Measurements from ENCODE around the gene KRTAP2-4. TPM values are rescaled to one million over a fixed set of nuclear protein-coding genes. Genes with fewer than 3 reads are reported as not detected.
A peak's percentile ranks its signal among the peaks of the same experiment; 100 is the strongest.
"Not testable (repeated sequence)": the region's sequence is repeated elsewhere in the genome, so short reads cannot be mapped to it uniquely, and the experiment has no call there.

Gene KRTAP2-4
- polyA plus RNA-seq, 1 donor (not counting 4 experiments of a cell fraction or from before 2014, with no cell fraction given) = not detected

- no peaks in the 10 kb centered on the region for H4K20me1 ChIP-seq (ENCODE audit: control insufficient read depth, extremely low read depth, insufficient read depth, low read length)
- H3K9me3 ChIP-seq (ENCODE audit: control insufficient read depth, low read depth, low read length) = no peaks in the 10 kb centered on the region
- H3K4me1 ChIP-seq (ENCODE audit: control insufficient read depth, extremely low read depth, insufficient read depth, low read length) = peaks cover 13% of the 10 kb centered on the region
- H3K9me1 ChIP-seq (ENCODE audit: control insufficient read depth, extremely low read depth, insufficient read depth, low read length) = no peaks in the 10 kb centered on the region
- TF ChIP-seq EZH2 (IDR thresholded peaks at IDR 0.05; ENCODE audit: low read length) = no peak
- no peak for TF ChIP-seq CTCF (optimal IDR thresholded peaks at IDR 0.05 in 1 of 3, IDR thresholded peaks at IDR 0.05 in 1 of 3, conservative IDR thresholded peaks at IDR 0.05 in 1 of 3; ENCODE audit: extremely low read depth in 1 of 3, insufficient read depth in 2 of 3, low read length in 3 of 3)
- H3K36me3 ChIP-seq (ENCODE audit: control insufficient read depth in 2 of 2, extremely low read depth in 1 of 2, insufficient read depth in 2 of 2, low read length in 2 of 2) = no peaks in the 10 kb centered on the region
- H3K9ac ChIP-seq (ENCODE audit: control insufficient read depth, extremely low read depth, insufficient read depth, low read length) = no peak overlapping the region
- H3K4me2 ChIP-seq (ENCODE audit: control insufficient read depth, extremely low read depth, insufficient read depth, low read depth, low read length) = no peak overlapping the region
- DNase-seq (ENCODE audit: low read depth, low spot score) (no peak), FAIRE-seq (no peak)
- dilution Hi-C loops (cut with MboI; ENCODE audit: extremely low pct_ligation_motif_present, low sequenced_read_pairs) = no loop called here
- H3K27ac ChIP-seq (ENCODE audit: control insufficient read depth, insufficient read depth, low read length) = no peak overlapping the region
- no peaks in the 10 kb centered on the region for H3K27me3 ChIP-seq (ENCODE audit: control insufficient read depth, extremely low read depth, insufficient read depth, low read length)
- no peak overlapping the region for H3K4me3 ChIP-seq (ENCODE audit: control insufficient read depth in 2 of 3, extremely low read depth in 1 of 3, insufficient read depth in 2 of 3, low read depth in 1 of 3, low read length in 3 of 3)
- no peaks in the 10 kb centered on the region for H3K79me2 ChIP-seq (ENCODE audit: control insufficient read depth, insufficient read depth, low read length)
- no peak overlapping the region for H2AFZ ChIP-seq (ENCODE audit: control insufficient read depth, low read length)
These were observed 42.3 kb upstream of the KRTAP2-4 start for GRCh38 chr17:41107941-41108450.

- H3K27ac ChIP-seq (ENCODE audit: control insufficient read depth, insufficient read depth, low read length); H3K9me1 ChIP-seq (ENCODE audit: control insufficient read depth, extremely low read depth, insufficient read depth, low read length); DNase-seq (ENCODE audit: low read depth, low spot score); H3K4me2 ChIP-seq (ENCODE audit: control insufficient read depth, extremely low read depth, insufficient read depth, low read depth, low read length); H3K27me3 ChIP-seq (ENCODE audit: control insufficient read depth, extremely low read depth, insufficient read depth, low read length); H3K36me3 ChIP-seq (ENCODE audit: control insufficient read depth in 2 of 2, extremely low read depth in 1 of 2, insufficient read depth in 2 of 2, low read length in 2 of 2); H3K9me3 ChIP-seq (ENCODE audit: control insufficient read depth, low read depth, low read length); H3K79me2 ChIP-seq (ENCODE audit: control insufficient read depth, insufficient read depth, low read length); H3K4me3 ChIP-seq (ENCODE audit: control insufficient read depth in 2 of 3, extremely low read depth in 1 of 3, insufficient read depth in 2 of 3, low read depth in 1 of 3, low read length in 3 of 3); dilution Hi-C loops (cut with MboI; ENCODE audit: extremely low pct_ligation_motif_present, low sequenced_read_pairs); FAIRE-seq; H3K9ac ChIP-seq (ENCODE audit: control insufficient read depth, extremely low read depth, insufficient read depth, low read length); H4K20me1 ChIP-seq (ENCODE audit: control insufficient read depth, extremely low read depth, insufficient read depth, low read length); H2AFZ ChIP-seq (ENCODE audit: control insufficient read depth, low read length): not testable (repeated sequence)
- peaks cover 13% of the 10 kb centered on the region for H3K4me1 ChIP-seq (ENCODE audit: control insufficient read depth, extremely low read depth, insufficient read depth, low read length)
These were observed 39.7 kb upstream of the KRTAP2-4 start, which contains the start of gene KRTAP4-9 for GRCh38 chr17:41105347-41105746. Gene KRTAP4-9 (plus strand): TSS chr17:41105389. CDS start chr17:41105389, 0 bp downstream.

- peak; percentile 97 for FAIRE-seq
These were observed 38.8 kb upstream of the KRTAP2-4 start for GRCh38 chr17:41104386-41105038.

More at GRCh38 chr17:41104386-41105038, 38.8 kb upstream of the KRTAP2-4 start:
- H3K4me3 ChIP-seq (ENCODE audit: control insufficient read depth in 2 of 3, extremely low read depth in 1 of 3, insufficient read depth in 2 of 3, low read depth in 1 of 3, low read length in 3 of 3); H3K36me3 ChIP-seq (ENCODE audit: control insufficient read depth in 2 of 2, extremely low read depth in 1 of 2, insufficient read depth in 2 of 2, low read length in 2 of 2); H3K27ac ChIP-seq (ENCODE audit: control insufficient read depth, insufficient read depth, low read length); H3K9me3 ChIP-seq (ENCODE audit: control insufficient read depth, low read depth, low read length); H3K79me2 ChIP-seq (ENCODE audit: control insufficient read depth, insufficient read depth, low read length); H3K9me1 ChIP-seq (ENCODE audit: control insufficient read depth, extremely low read depth, insufficient read depth, low read length); dilution Hi-C loops (cut with MboI; ENCODE audit: extremely low pct_ligation_motif_present, low sequenced_read_pairs); H3K4me2 ChIP-seq (ENCODE audit: control insufficient read depth, extremely low read depth, insufficient read depth, low read depth, low read length); H3K27me3 ChIP-seq (ENCODE audit: control insufficient read depth, extremely low read depth, insufficient read depth, low read length); H2AFZ ChIP-seq (ENCODE audit: control insufficient read depth, low read length); H3K9ac ChIP-seq (ENCODE audit: control insufficient read depth, extremely low read depth, insufficient read depth, low read length); H4K20me1 ChIP-seq (ENCODE audit: control insufficient read depth, extremely low read depth, insufficient read depth, low read length): not testable (repeated sequence)
- DNase-seq (ENCODE audit: low read depth, low spot score) = peak; percentile 44
- peaks cover 20% of the 10 kb centered on the region for H3K4me1 ChIP-seq (ENCODE audit: control insufficient read depth, extremely low read depth, insufficient read depth, low read length)

Measured in keratinocyte (primary cell).